ENCODE data around the gene INKA1. TPM values are rescaled to one million over a fixed set of nuclear protein-coding genes. Genes with fewer than 3 reads are reported as not detected.

Gene INKA1
- total and polyA plus RNA-seq, 8 donors = 1.8 to 15.0 (median 3.9) TPM; not detected in 2

DNA sequence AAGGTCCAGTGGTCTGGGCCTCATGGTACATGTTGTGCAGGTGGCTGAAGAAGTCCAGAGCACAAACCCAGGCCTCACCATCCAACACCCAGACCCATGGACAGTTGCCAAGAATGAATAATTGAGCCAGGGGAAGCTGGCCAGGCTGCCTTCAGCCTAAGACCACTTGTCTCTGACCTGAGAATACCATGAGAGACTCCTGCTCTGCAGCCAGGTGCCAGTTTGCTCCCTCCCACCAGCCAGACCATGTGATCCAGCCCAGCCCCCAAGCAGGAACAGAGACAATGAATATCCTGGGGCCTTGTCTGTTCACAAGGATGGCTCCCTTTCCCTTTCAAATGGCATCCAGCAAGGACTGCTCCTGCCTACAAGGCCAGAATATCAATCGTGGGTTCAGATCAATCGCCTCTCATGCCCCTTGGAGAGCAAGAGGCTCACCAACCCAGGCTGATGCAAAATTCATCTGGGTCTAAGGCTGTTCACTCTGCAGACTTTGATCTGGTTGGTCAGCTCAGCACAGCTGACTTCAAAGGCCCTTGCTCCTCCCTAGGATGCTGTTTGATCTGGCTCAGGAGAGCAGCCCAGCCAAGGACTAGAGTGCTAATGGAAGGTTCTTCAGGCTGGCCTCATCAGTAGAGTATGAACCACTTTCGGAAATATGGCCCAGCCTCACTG is 39.9 kb downstream of the INKA1 start:
- 94 to 100% (median 96%) methylated on average over 2 to 3 of the region's 3 CpGs for WGBS, 5 donors
- H3K36me3 ChIP-seq = peaks cover 0 to 8% (median 0%) of the 10 kb centered on the region in 4 donors

DNA sequence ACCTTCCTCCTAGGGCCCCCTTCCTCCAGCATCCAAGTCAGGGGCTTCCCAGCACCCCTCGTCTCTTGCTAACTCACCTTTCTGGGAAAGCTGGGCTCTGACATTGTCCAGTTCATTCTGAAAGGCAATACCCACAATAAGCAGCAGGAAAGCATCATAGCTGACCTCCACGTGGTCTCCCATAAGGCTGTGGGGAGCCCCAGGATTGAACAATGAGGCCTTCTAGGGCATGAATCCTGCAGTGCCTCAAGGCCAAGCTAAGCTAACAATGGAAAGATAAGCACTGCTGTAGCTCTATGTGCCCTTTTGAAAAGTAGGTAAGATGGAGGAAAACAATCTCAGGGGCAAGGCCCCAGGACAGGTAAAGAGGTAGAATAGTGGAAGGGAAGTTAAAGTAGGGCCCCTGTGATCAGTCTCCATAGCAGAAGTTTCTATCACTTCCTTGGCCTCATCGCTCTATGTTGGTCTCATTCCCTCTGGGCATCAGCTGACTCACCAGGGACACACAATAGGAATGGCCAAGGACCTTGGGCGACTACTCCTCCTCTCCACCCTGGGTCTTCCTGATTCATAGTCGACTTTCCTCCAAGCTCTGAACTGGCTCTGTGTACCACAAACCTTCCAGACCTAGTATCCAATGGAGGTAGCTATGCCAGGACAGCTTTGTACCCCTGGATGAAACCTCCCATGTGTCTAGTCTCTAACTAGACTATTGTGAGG is 41.6 kb downstream of the INKA1 start:
- peaks cover 0 to 13% (median 6%) of the 10 kb centered on the region in 4 donors for H3K4me1 ChIP-seq
- no peak overlapping the region for H3K4me3 ChIP-seq
- intact Hi-C loops (cut with DNase I; ENCODE audit: low total_unique reads) = no loop called here
- no peaks in the 10 kb centered on the region for H3K27me3 ChIP-seq
- H3K9me3 ChIP-seq = no peaks in the 10 kb centered on the region
- no peak overlapping the region for H3K27ac ChIP-seq
- WGBS, 5 donors = 65 to 82% (median 78%) methylated on average over 4 to 5 of the region's 5 CpGs
- TF ChIP-seq POLR2A (IDR thresholded peaks at IDR 0.05) = no peak
- no peak for TF ChIP-seq EP300 (IDR thresholded peaks at IDR 0.05)
- no peak for TF ChIP-seq POLR2AphosphoS5 (IDR thresholded peaks at IDR 0.05)
- TF ChIP-seq, protein P1, sequence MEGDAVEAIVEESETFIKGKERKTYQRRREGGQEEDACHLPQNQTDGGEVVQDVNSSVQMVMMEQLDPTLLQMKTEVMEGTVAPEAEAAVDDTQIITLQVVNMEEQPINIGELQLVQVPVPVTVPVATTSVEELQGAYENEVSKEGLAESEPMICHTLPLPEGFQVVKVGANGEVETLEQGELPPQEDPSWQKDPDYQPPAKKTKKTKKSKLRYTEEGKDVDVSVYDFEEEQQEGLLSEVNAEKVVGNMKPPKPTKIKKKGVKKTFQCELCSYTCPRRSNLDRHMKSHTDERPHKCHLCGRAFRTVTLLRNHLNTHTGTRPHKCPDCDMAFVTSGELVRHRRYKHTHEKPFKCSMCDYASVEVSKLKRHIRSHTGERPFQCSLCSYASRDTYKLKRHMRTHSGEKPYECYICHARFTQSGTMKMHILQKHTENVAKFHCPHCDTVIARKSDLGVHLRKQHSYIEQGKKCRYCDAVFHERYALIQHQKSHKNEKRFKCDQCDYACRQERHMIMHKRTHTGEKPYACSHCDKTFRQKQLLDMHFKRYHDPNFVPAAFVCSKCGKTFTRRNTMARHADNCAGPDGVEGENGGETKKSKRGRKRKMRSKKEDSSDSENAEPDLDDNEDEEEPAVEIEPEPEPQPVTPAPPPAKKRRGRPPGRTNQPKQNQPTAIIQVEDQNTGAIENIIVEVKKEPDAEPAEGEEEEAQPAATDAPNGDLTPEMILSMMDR (IDR thresholded peaks at IDR 0.05) = no peak
- DNase-seq = no peak
- peaks cover 0 to 8% (median 0%) of the 10 kb centered on the region in 4 donors for H3K36me3 ChIP-seq

More for the DNA sequence above, 39.9 kb downstream of the INKA1 start:
- Histone ChIP-seq H3K27me3 (no peaks in the 10 kb centered on the region), H3K9me3 (no peaks in the 10 kb centered on the region), H3K4me3 (no peak overlapping the region), H3K4me1 (peaks cover 0 to 21% (median 12%) of the 10 kb centered on the region in 4 donors), H3K27ac (no peak overlapping the region)
- DNase-seq = peak in 1 of 2 donors; percentile 26
- intact Hi-C loops (cut with DNase I; ENCODE audit: low total_unique reads) = no loop called here
- no peak for TF ChIP-seq POLR2A (IDR thresholded peaks at IDR 0.05)
- TF ChIP-seq EP300 (IDR thresholded peaks at IDR 0.05) = no peak
- TF ChIP-seq POLR2AphosphoS5 (IDR thresholded peaks at IDR 0.05) = no peak
- TF ChIP-seq, protein P1 (IDR thresholded peaks at IDR 0.05) = no peak

DNA sequence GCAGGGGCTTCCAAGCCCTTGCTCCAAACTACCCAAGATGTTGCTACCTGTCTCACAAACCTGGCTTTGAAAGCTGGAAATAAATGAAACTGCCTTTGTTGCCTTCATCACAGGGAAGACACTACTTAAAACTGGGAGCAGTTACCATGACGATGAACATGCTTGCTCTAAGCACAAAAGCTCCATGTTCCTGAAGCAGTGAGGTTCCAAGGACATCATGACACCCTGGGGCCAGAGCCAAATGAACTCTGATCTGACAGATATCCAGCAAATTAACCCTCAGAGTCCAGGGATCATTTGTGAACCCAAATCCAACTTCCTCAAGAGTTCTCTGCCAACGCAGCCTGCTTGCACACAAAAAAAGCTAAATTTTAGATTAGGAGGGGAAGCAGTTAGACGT is 42.6 kb downstream of the INKA1 start:
- 69 to 92% (median 90%) methylated on average over 3 of the region's 3 CpGs for WGBS, 5 donors
- Histone ChIP-seq H3K27me3 (no peaks in the 10 kb centered on the region), H3K4me1 (peaks cover 0 to 7% (median under 1%) of the 10 kb centered on the region in 4 donors), H3K4me3 (no peak overlapping the region), H3K27ac (no peak overlapping the region), H3K9me3 (no peaks in the 10 kb centered on the region), H3K36me3 (peaks cover 0 to 8% (median 0%) of the 10 kb centered on the region in 4 donors)
- TF ChIP-seq POLR2A (IDR thresholded peaks at IDR 0.05) (no peak), EP300 (IDR thresholded peaks at IDR 0.05) (no peak), POLR2AphosphoS5 (IDR thresholded peaks at IDR 0.05) (no peak)
- TF ChIP-seq, protein P1 (IDR thresholded peaks at IDR 0.05) = no peak
- intact Hi-C loops (cut with DNase I; ENCODE audit: low total_unique reads) = no loop called here
- DNase-seq = no peak

Small RNA genes lying within 50 kb of the gene (small RNA-seq; reads per million reads assigned to genes)
- 0 reads per million in 4 donors for gene COX6CP14

Other genes starting within 250 kb of the INKA1 start
- 1 to 10 TPM in 3 of 5 donors, under 1 TPM in 1, not detected in 1; 0.37 to 4.5 (median 1.5) TPM for gene BSN, start 248.8 kb upstream of the INKA1 start, total RNA-seq
- gene BSN, start 248.8 kb upstream of the INKA1 start, polyA plus RNA-seq = under 1 TPM in 2 of 3 donors, not detected in 1; 0.03 to 0.06 TPM
- gene APEH, start 128.9 kb upstream of the INKA1 start, total RNA-seq = 100 to 1,000 TPM in 1 of 5 donors, 10 to 100 TPM in 4; 23.9 to 104 (median 49.4) TPM
- 10 to 100 TPM; 40.3 to 69.7 (median 46.0) TPM for gene APEH, start 128.9 kb upstream of the INKA1 start, polyA plus RNA-seq
- 100 to 1,000 TPM in 2 of 5 donors, 10 to 100 TPM in 2, 1 to 10 TPM in 1; 6.7 to 172 (median 14.9) TPM for gene MST1, start 113.8 kb upstream of the INKA1 start, total RNA-seq
- gene MST1, start 113.8 kb upstream of the INKA1 start, polyA plus RNA-seq = 10 to 100 TPM; 18.9 to 36.9 (median 20.5) TPM
- 10 to 100 TPM; 19.6 to 75.4 (median 33.3) TPM for gene RNF123, start 113.7 kb upstream of the INKA1 start, total RNA-seq
- 10 to 100 TPM; 18.1 to 22.8 (median 22.0) TPM for gene RNF123, start 113.7 kb upstream of the INKA1 start, polyA plus RNA-seq
- 1 to 10 TPM in 1 of 5 donors, not detected in 4; 1.3 TPM for gene AMIGO3, start 83.6 kb upstream of the INKA1 start, total RNA-seq
- gene AMIGO3, start 83.6 kb upstream of the INKA1 start, polyA plus RNA-seq = under 1 TPM; 0.19 to 0.83 (median 0.76) TPM
- 10 to 100 TPM; 26.3 to 81.7 (median 39.3) TPM for gene GMPPB, start 79.3 kb upstream of the INKA1 start, total RNA-seq
- 10 to 100 TPM; 14.4 to 33.6 (median 27.3) TPM for gene GMPPB, start 79.3 kb upstream of the INKA1 start, polyA plus RNA-seq
- 10 to 100 TPM; 16.8 to 68.3 (median 36.4) TPM for gene IP6K1, start 16.7 kb upstream of the INKA1 start, total RNA-seq
- 10 to 100 TPM in 2 of 3 donors, 1 to 10 TPM in 1; 7.7 to 16.1 (median 11.5) TPM for gene IP6K1, start 16.7 kb upstream of the INKA1 start, polyA plus RNA-seq
- gene CDHR4, start 3.4 kb upstream of the INKA1 start, total RNA-seq = under 1 TPM in 2 of 5 donors, not detected in 3; under 0.01 to 0.73 TPM
- gene CDHR4, start 3.4 kb upstream of the INKA1 start, polyA plus RNA-seq = under 1 TPM in 1 of 3 donors, not detected in 2; 0.18 TPM
- 100 to 1,000 TPM in 1 of 5 donors, 10 to 100 TPM in 4; 36.2 to 250 (median 76.3) TPM for gene UBA7, start 10.7 kb downstream of the INKA1 start, total RNA-seq
- gene UBA7, start 10.7 kb downstream of the INKA1 start, polyA plus RNA-seq = 10 to 100 TPM; 27.2 to 56.2 (median 30.2) TPM
- gene TRAIP, start 53.3 kb downstream of the INKA1 start, total RNA-seq = 1 to 10 TPM in 3 of 5 donors, not detected in 2; 2.3 to 7.0 (median 2.8) TPM
- 1 to 10 TPM; 1.5 to 4.3 (median 2.0) TPM for gene TRAIP, start 53.3 kb downstream of the INKA1 start, polyA plus RNA-seq
- gene CAMKV, start 66.6 kb downstream of the INKA1 start, total RNA-seq = 1 to 10 TPM in 1 of 5 donors, not detected in 4; 1.5 TPM
- gene CAMKV, start 66.6 kb downstream of the INKA1 start, polyA plus RNA-seq = under 1 TPM in 1 of 3 donors, not detected in 2; 0.03 TPM
- 100 to 1,000 TPM in 3 of 5 donors, 10 to 100 TPM in 2; 22.4 to 386 (median 181) TPM for gene MST1R, start 100.6 kb downstream of the INKA1 start, total RNA-seq
- gene MST1R, start 100.6 kb downstream of the INKA1 start, polyA plus RNA-seq = 10 to 100 TPM; 15.9 to 59.0 (median 31.8) TPM
- 10 to 100 TPM in 4 of 5 donors, 1 to 10 TPM in 1; 3.9 to 33.8 (median 11.6) TPM for gene MON1A, start 126.5 kb downstream of the INKA1 start, total RNA-seq
- gene MON1A, start 126.5 kb downstream of the INKA1 start, polyA plus RNA-seq = 1 to 10 TPM; 6.1 to 8.2 (median 7.7) TPM
- 100 to 1,000 TPM; 133 to 239 (median 139) TPM for gene RBM6, start 136.9 kb downstream of the INKA1 start, total RNA-seq
- gene RBM6, start 136.9 kb downstream of the INKA1 start, polyA plus RNA-seq = 100 to 1,000 TPM in 1 of 3 donors, 10 to 100 TPM in 2; 87.0 to 107 (median 98.3) TPM

Measured in stomach (tissue), 9 donors.